Esophagus squamous epithelium (tissue), 4 donors: ENCODE data around the gene MMADHC.

Source experiments
- POLR2A ChIP-seq, 4 donors: fragments of 450-650 bp; IDR thresholded peaks; one replicate each; pipeline ENCODE4 v1.6.1; 2017; ENCODE audit warnings: antibody characterized with exemption in 4 of 4, mild to moderate bottlenecking in 4 of 4, moderate library complexity in 3 of 4
- TF ChIP-seq, protein P1 (sequence below), 6 experiments: fragments of 450-650 bp in 4 of 6; fragments of 200-600 bp in 2 of 6; sonication (generic) in 2 of 6; IDR thresholded peaks; one replicate each; pipeline ENCODE4 v1.5.1; 2016 to 2019; ENCODE audit warnings: antibody characterized with exemption in 6 of 6, mild to moderate bottlenecking in 4 of 6, moderate library complexity in 4 of 6

GRCh38 chr2:149568138-149568537 is 19.4 kb downstream of the MMADHC start:
- TF ChIP-seq POLR2A (IDR thresholded peaks at IDR 0.05) = no peak
- TF ChIP-seq, protein P1, sequence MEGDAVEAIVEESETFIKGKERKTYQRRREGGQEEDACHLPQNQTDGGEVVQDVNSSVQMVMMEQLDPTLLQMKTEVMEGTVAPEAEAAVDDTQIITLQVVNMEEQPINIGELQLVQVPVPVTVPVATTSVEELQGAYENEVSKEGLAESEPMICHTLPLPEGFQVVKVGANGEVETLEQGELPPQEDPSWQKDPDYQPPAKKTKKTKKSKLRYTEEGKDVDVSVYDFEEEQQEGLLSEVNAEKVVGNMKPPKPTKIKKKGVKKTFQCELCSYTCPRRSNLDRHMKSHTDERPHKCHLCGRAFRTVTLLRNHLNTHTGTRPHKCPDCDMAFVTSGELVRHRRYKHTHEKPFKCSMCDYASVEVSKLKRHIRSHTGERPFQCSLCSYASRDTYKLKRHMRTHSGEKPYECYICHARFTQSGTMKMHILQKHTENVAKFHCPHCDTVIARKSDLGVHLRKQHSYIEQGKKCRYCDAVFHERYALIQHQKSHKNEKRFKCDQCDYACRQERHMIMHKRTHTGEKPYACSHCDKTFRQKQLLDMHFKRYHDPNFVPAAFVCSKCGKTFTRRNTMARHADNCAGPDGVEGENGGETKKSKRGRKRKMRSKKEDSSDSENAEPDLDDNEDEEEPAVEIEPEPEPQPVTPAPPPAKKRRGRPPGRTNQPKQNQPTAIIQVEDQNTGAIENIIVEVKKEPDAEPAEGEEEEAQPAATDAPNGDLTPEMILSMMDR (IDR thresholded peaks at IDR 0.05) = no peak
